GM18499 (cell line): Measurements from ENCODE around the gene QSOX2.

Source experiments
- ATAC-seq: cut with Tn5 transposase; IDR thresholded peaks from one replicate; pipeline ENCODE4 v1.9.1; 2021; ENCODE audit warnings: moderate number of reproducible peaks; ENCODE audit not compliant: insufficient read depth, unreplicated experiment

QSOX2 gene

DNA sequence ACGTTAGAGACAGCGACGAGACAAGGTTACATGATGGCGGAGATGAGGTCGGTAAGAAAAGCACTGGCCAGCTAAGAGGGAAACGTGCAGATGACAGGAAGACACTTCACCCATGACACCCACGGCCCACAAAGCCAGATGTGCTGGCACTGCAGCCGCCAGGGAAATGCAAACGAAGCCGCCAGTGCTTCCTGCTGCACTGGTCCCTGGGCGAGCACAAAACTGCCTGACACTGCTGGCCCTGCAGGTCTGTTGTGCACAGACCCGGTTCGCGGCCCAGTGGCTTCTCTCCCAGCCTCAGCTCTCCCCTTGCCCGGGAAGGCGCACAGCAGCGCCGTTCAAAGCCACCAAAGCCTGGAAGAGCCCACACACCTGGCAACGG is 20.3 kb downstream of the QSOX2 start:
- ATAC-seq = no peak

DNA sequence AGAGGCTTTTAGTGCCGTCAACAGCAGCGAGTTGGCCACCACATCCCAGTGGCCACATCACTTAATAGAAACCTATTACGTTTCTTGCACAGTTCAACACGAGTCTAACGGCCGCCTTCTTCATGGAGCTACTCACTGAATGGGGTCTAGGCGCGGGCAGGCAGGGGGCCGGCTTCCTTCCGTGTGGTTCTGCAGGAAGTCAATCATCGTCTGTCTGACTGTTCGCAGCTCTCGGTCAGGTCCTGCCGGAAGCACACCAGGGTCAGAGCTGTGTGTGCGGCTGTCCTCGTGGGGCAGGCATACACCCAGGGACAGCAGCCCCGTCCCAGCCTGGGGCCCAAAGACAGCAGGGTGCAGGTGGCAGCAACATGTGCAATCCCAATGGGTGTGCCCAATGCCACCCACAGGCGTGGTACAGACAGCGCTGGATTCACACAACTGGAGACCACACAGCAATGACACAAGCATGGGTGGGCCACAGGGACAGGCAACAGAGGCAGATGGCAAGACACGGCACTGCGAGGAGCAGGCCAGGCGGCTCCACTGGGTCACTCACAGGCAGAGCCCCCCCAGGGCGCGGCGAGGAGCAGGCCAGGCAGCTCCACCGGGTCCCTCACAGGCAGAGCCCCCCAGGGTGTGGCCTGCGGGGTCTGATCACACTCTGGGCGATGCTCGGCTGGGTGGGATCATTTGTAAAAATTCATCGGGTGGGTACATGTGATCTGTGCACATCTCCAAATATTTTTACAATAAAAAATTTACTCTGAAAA is 21.6 kb downstream of the QSOX2 start:
- ATAC-seq = no peak

DNA sequence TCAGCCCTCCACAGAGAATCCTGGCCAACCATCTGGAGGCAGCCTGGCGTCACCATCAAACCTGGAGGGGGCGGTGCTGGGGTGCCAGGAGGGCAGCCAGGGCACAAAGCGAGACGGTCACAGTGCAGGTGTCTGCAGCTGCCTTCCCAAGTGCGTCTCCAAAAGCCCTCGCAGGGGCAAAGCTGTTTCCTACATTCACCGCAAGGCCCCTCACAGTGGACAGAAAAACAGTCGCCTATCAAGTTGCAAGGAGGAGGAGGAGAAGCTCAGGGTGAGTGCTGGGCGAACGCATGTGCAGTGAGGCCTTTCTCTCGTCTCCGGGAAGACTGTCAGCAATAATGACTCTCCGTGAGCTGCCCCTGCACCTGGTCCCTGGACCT is 22.7 kb downstream of the QSOX2 start:
- ATAC-seq = no peak

DNA sequence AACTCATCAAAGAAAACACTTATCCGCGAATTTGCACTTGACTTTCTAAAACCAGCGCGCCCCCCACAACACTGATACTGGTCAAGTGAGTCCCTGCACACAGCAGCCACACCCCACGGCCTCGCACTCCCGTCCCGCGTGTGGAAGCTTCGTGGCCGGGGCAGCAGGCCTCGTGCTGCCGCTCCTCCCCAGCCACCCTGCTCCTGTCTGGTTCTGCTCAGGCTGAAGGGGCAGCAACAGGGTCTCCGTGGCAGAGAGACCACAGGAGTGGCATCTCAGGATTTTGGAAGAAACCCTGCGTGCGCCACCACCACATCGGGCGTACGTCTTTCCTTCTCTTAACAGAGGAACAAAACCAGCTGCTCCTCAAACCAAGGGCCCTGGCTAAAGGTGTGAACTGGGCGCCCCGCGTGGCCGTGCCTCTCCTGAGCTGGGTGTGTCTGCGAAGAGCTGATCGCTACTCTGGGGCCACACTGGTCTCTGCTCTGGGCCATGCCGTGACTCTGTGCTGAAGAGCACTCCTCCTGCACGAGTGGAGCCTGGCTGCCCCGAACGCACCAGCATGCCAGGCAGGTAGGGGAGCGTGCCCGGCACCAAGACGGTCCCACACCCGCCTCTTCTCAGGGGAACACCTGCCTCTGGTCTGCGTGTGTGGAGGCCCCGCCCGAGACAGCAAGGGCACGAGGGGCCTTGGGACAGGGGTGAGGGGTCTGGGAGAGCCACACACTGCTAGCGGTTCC is 23.3 kb downstream of the QSOX2 start:
- ATAC-seq = no peak

DNA sequence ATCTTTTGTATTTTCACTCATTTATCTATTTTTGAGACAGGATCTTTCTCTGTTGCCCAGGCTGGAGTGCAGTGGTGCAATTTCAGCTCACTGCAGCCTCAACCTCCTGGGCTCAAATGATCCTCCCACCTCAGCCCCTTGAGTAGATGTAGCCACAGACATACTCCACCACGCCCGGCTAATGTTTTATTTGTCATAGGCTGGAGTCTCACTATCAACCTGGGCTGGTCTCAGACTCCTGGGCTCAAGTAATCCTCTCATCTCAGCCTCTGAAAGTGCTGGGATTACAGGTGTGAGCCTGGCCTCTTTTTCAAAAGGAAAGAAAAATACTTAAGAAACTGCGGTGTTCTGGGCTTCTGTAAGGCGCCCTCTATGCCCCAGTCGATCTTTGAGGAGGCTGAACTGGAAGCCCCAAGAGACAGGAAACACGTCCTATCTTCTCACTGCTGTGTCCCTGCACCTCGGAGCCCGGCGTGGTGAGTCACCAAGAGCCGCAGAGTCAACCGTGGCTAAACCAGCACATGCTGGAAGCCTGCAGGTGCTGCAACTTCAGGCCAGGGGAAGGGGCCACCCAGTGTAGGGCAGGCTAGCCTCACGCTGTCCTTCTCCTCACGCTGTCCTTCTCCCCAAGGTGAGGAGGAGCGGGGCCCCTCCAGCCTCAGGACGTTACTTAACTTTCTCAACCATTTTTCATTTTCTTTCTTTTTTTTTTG is 25.4 kb downstream of the QSOX2 start:
- ATAC-seq = no peak

DNA sequence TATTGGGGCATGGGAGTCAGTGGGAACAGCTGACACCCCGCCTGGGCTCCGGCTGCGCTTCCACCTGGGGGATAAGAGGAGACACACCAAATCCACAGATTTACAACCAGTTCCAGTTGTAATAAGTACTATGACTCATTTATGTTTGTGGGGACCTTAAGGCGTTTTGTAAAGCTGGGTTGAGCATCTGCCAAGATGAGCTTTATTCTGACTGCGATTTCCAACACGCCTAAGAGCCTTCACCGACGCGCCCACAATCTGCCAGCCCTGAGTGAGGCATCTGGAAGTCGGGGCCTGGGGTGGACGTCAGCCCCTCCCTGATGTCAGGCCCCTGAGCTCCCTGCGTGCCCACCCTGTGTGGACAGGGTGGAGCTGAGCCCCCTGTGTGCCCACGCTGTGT is 26.3 kb downstream of the QSOX2 start:
- no peak for ATAC-seq

DNA sequence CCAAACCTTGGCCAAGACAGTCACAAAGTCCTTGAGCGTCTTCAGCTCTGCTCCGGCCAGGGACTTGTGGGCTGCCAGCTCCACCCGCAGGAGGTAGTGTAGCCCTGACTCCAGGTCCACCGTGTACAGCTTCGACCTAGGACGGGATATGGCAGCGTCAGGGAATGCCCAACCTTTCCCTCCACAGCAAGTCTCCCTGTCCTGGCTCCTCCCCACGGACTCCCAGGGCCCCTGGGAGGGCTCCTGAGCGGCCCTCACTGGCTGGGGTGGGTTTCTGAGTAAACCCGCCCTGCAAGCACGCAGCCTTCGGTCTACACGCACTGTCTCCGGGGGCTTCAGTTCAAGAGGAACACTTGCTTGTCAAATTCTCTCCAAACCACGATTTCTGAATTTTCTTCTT is 26.9 kb downstream of the QSOX2 start:
- no peak for ATAC-seq

DNA sequence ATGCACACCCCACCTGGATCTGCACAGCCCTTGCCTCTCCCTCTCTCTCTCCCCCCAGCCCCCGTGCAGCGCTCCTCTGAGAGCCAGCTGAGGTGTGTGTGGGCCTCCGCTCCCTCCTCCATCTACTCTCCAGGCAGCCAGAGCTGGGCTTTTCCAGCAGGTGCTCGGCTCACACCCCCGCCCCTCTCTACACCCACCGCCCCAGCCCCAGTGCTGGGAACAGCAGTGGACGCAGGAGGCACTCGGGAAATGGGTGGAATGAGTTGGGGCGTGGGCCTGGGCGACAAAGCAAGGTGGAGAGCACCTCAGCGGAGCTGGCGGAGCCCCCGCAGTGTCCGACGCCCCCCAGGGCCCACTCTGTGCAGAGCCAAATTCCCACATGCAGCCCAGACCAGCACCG is 27.3 kb downstream of the QSOX2 start:
- ATAC-seq = no peak

DNA sequence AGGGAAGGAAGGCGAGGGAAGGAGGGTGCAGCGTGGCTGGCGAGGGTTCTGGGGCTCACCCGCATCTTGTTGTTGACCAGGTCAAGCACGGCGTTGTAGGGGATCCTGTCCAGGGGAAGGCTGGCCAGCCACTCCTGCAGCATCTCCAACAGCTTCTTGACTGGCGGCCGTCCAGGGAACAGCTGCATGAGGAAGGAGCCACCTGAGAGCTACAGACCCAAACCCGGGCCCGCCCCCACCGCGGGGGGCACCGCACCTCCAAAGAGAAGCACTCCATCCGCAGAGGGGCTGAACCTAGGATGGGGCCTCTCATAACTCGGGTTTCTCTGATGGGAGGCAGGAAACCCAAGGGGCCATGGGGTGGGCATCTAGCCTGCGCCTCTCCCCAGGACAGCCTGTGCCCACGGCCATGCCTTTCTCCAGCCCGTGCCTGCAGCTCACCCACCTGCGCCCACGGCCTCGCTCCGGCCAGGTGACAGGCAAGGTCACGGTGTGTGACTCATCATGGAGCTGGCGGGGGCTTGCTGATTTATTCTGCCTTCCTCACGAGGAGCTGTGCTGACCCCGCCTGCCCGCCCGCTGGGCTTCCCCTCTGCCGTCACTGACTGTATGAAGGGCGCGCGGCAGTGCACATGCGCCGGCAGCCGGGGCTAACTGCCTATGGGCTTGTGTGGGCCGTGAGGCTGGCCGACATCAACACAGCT is 28.9 kb downstream of the QSOX2 start:
- ATAC-seq = no peak

DNA sequence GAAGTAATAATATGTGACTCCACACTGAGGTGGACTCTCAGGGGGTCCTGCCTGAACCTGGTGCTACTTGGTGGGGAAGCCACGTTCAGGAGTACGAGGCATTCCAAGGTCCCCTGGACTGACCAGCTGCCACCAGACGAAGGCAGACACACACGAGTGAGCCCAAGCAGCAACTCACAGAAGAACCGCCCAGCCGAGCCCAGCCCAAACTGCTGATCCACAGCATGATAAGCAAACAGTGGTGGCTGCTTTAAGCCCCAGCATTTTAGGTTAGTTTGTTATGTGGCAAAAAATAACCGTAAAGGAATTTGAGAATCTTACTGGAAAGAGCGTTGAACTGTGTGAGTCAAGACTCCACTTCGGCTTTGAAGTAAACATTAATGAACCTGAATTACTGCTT is 31.9 kb downstream of the QSOX2 start:
- no peak for ATAC-seq

DNA sequence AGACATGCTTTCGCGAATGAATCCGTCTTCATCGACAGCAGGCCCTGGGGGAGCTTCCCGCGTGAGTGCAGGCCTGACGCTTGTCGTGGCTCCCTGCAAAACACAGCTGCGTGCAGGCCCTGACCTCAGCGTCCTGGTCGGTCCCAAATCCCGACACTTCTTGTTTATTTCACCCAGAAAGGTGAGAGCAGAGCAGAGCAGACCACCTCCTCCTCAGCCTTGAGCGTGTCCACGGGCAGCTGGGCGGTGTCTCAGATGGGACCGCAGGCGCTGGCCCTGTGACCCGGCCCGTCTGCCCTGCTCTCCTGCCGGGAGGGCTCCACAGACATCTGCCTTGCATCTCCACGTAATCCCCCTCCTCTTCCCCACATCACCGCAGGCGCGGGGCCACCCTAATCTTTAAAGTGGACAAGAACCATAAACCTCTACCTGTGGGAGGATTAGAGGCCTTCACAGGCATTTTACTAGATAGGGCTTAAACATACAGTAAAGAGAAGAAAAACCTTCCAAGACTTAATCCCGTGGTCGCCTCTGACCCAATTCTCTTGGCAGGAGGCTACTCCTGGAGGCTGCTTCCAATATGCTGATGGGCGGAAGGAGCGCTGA is 33.2 kb downstream of the QSOX2 start:
- no peak for ATAC-seq

DNA sequence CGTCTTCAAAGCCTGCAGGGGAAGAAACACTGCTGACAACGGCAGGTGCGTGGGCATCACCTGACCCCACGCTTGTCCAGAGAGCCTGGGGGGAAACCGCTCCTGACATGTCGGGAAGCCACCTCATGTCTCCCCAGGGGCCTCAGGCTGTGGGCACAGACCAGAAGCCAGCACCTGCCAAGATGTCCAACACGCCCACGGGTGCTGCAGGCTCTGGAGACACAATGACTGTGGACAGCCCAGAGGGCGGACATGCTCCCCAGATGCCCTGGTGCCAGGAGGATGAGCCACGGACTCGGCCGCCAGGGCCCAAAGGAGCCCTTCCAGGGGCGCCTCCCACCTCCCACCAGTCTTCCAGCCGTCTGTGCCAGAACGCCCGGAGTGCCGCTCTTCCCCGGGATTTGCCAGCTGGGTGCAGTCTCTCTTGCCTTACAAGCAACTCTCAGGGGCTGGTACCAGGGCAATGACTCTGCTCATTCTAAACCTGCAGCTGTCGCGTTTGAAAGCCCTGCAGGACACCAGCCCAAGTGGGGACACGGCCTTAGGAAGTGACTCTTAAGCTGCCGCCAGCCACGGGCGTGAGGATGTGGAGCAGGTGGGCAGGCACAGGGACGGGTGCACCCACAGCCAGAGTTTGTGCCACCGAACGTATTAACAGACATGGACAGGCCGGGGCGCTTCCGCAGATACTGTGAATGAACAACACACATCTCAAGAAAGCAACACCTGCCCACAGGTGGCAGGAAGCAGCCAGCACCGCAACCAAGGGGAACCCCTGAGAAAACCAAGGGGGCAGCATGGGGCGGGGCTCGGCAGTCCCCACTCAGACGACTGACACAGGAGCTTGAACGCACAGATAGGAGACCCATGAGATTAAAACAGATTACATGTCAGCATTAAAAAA is 33.9 kb downstream of the QSOX2 start:
- ATAC-seq = no peak

DNA sequence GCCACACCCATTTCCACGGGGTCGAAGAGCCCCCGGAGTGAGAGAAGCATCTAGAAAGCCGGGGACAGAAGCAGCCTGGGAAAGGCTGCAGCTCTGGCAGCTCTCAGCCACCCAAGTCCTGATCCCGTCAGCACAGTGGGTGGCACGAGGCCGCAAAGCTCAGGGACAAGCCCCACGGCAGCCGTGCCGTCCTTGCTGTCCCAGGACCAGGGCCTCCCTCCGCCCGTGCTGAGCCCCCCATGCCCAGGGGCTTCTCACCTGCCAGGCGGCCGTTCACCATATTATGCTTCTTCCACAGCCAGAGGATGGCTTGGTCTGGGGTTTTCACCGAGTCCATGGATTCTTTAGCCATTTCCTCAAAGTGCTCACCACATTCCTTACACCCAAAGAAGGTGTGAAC is 34.6 kb downstream of the QSOX2 start:
- no peak for ATAC-seq

DNA sequence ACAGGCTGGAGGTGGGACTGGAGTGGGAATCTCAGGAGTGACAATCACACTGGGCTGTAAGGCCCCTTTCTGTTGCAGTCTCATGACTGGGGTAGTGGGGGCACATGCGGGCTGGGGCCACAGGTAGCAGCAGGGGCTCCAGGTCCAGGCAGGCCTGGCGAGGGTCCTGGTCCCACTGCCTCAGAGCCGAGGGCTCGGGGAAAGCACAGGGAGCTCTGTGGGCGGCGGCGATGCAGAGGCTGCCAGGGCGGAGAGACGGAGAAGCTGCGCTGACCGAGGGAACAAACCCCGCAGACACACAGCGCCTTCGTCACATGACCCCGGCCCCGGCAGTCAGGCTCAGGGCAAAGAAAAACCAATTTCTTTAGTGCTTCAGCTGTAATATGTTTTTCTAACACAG is 35.3 kb downstream of the QSOX2 start:
- no peak for ATAC-seq

DNA sequence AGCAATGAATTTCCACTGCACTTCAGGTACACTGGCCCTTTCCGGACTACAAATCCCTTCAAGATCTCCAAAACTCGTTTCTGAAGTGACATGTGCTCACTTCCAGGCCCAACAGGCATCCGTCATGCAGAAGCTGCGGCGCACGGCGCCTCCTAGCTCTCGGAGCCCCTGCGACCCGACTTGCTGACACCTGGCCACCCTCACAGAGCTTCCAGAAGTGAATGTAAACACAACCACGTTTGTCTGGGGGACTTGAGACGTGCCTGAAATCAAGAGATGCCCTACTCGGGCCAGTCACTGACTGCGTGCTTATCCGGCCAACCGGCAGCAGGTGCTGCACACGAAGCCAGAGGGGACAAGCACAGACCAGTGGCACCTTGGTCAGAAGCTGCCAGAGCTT is 35.8 kb downstream of the QSOX2 start:
- ATAC-seq = no peak

DNA sequence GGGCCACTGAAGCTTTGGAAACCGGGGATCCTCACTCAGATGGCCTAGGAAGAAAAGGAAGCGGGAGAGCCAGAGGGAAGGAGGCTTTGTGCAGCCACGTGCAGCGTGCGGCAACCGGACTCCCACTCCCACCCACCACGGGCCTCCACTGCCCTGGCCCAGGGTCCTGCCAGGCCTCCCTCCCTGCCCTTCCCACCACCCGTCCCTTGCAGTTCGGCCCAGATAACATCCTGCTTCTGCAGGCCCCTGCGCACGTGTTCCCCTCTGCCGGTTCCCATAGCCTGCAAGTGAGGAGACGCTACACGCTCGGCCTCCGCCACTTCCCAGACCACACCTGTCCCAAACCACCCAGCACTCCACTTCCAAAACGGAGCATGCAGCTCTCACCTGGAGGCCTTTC is 36.4 kb downstream of the QSOX2 start:
- ATAC-seq = no peak

DNA sequence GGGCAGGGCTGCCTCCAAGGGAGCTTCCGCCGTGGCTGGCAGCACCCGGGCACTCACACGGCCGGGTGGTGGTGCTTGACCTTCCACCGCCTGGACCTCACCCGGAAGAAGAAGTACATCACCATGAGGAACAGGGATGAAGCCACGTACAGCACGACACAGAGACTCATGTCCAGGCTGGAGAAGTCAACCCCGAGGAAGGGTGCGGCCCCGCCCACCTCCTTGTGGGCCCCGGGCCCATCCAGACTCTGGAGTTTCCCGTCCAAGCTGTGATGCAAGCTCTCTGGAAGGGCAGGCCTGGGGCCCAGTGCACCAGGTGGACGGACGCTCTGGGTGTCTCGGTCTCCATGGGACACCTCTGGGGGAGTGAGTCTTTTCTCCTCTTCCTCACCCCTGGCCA is 36.9 kb downstream of the QSOX2 start:
- no peak for ATAC-seq

DNA sequence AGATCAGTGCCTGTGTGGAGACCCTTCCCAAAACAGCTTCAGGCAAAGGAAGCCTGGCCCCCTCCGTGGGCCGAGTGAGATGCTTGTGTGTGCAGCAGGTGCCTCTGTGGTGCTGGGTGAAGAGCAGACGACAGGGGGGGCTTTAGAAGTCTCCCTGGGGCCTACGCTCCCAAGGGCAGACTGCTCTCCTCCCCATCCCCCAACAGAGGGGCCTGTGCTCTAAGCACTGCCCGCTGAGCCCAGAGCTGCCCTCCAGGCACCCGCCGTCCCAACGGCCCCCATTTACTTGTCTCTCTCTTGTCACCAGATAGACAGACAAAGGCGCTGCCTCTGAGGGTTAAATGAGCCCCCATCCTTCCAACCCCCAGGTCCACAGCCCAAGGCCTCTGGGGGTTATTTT is 38.0 kb downstream of the QSOX2 start:
- ATAC-seq = no peak

DNA sequence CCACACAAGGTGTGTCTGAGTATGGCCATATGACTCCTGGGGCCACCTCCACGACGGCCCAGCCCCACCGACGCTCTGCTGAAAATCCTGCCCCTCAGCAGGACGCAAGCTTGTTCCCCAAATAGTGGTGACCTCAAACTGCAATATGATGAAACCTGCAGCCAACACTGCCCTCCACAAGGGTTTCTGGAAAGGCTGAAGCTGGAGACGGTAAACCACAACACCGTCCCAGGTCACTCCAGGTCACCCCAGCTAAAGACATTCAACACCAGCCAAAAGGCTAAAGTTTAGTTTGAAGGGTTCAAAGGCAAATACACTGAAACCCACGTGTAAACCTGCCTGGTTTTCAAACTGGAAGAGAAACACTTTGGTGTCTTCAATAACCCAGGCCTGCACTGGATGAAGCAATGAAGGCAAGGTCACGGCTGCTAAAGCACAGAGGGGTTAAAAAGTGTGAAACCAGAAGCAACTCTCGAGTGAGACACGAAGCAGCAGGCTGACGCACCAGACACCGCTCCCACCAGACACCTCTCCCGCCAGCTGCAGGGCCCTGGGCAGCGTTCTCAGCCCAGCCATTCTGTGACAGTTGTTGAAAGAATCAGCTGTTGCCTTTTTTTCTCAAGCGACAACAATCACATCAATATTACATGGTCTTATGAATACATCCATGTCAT is 38.9 kb downstream of the QSOX2 start:
- no peak for ATAC-seq
